Loucy (cell line): ENCODE data around the gene ENDOG.

Source experiments
- EZH2phosphoT487 ChIP-seq: fragments of 200-600 bp; IDR thresholded peaks from 2 replicates; pipeline ENCODE4 v1.6.1; 2018; ENCODE audit warnings: antibody characterized with exemption, mild to moderate bottlenecking, moderate library complexity, borderline replicate concordance
- TF ChIP-seq, protein P1 (sequence below): fragments of 200-600 bp; sonication (generic); conservative IDR thresholded peaks from 2 replicates; pipeline ENCODE4 v1.5.1; 2014; ENCODE audit warnings: mild to moderate bottlenecking, antibody characterized with exemption, low read length

DNA sequence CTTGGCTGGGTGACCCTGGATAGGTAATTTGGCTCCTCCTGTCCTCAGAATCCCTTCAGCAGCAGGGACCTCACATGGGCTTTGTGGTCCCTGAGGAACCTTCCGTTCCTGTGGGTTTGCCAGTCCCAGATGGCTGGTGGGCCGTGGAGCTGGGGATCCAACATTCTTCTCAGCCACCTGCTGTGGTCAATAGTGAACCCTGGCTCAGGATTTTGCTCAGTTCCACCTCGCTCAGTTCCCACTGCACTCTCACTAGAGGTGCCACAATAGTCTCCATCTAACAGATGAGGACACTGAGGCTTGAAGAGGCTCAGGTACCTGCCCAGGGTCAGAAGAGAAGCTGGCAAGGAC lies 28.4 kb downstream of the ENDOG start:
- TF ChIP-seq, protein P1, sequence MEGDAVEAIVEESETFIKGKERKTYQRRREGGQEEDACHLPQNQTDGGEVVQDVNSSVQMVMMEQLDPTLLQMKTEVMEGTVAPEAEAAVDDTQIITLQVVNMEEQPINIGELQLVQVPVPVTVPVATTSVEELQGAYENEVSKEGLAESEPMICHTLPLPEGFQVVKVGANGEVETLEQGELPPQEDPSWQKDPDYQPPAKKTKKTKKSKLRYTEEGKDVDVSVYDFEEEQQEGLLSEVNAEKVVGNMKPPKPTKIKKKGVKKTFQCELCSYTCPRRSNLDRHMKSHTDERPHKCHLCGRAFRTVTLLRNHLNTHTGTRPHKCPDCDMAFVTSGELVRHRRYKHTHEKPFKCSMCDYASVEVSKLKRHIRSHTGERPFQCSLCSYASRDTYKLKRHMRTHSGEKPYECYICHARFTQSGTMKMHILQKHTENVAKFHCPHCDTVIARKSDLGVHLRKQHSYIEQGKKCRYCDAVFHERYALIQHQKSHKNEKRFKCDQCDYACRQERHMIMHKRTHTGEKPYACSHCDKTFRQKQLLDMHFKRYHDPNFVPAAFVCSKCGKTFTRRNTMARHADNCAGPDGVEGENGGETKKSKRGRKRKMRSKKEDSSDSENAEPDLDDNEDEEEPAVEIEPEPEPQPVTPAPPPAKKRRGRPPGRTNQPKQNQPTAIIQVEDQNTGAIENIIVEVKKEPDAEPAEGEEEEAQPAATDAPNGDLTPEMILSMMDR, result no peak
- no peak for TF ChIP-seq EZH2phosphoT487
